CD14-positive monocyte (primary cell): ENCODE results near the gene CARMIL1. TPM values are rescaled to one million over a fixed set of nuclear protein-coding genes. Genes with fewer than 3 reads are reported as not detected.

Source experiments
- DNase-seq, 3 donors: peaks; one replicate each; pipeline ENCODE4 v3.0.0-alpha.2; 2011 to 2022
- H2AFZ ChIP-seq: 2 replicates; pipeline ENCODE4 v1.6.0; 2012; ENCODE audit warnings: mild to moderate bottlenecking, low read depth, low read length, inconsistent platforms; ENCODE audit not compliant: insufficient read depth, poor library complexity, severe bottlenecking
- H3K27ac ChIP-seq, 2 donors: 1 replicate in 1 of 2; 2 replicates in 1 of 2; pipeline ENCODE4 v1.5.1; 2012 to 2013; ENCODE audit warnings: low read length in 2 of 2, control low read depth in 1 of 2, inconsistent platforms in 1 of 2, low read depth in 1 of 2, mild to moderate bottlenecking in 1 of 2
- H3K27me3 ChIP-seq, 2 donors: one replicate each; pipeline versions ENCODE4 v1.6.0 to v1.6.1; 2011 to 2013; ENCODE audit warnings: low read length in 2 of 2; ENCODE audit not compliant: control insufficient read depth in 2 of 2, insufficient read depth in 2 of 2
- H3K36me3 ChIP-seq, 2 donors: replicated peaks in 1 of 2; 1 replicate in 1 of 2; 2 replicates in 1 of 2; pipeline versions ENCODE4 v1.5.1 to v1.6.1; 2012 to 2013; ENCODE audit warnings: low read length in 2 of 2, control low read depth in 1 of 2, inconsistent platforms in 1 of 2, mild to moderate bottlenecking in 1 of 2; ENCODE audit not compliant: insufficient read depth in 2 of 2, control insufficient read depth in 1 of 2
- H3K4me1 ChIP-seq, 2 donors: 1 replicate in 1 of 2; 2 replicates in 1 of 2; pipeline versions ENCODE4 v1.5.1 to v1.6.1; 2012 to 2013; ENCODE audit warnings: low read length in 2 of 2, control low read depth in 1 of 2, inconsistent platforms in 1 of 2, mild to moderate bottlenecking in 1 of 2, moderate library complexity in 1 of 2; ENCODE audit not compliant: insufficient read depth in 2 of 2, control insufficient read depth in 1 of 2
- H3K4me2 ChIP-seq: replicated peaks from 2 replicates; pipeline ENCODE3; 2012; ENCODE audit warnings: low read length, moderate library complexity, mild to moderate bottlenecking; ENCODE audit not compliant: poor library complexity, severe bottlenecking; ENCODE audit errors: extremely low read depth
- H3K4me3 ChIP-seq, 3 experiments: fragments of 200-600 bp in 1 of 3; sonication (generic) in 1 of 3; replicated peaks in 1 of 3; 1 replicate in 2 of 3; 2 replicates in 1 of 3; pipeline ENCODE4 v1.5.1; 2011 to 2013; ENCODE audit warnings: low read length in 3 of 3, mild to moderate bottlenecking in 3 of 3, control low read depth in 2 of 3, low read depth in 2 of 3, inconsistent platforms in 1 of 3, moderate library complexity in 1 of 3
- H3K79me2 ChIP-seq: 2 replicates; pipeline ENCODE4 v1.6.0; 2012; ENCODE audit warnings: mild to moderate bottlenecking, control low read depth, inconsistent platforms, low read length, moderate library complexity; ENCODE audit not compliant: insufficient read depth
- H3K9ac ChIP-seq: 2 replicates; pipeline ENCODE4 v1.6.0; 2017; ENCODE audit warnings: low read length, mild to moderate bottlenecking; ENCODE audit not compliant: insufficient read depth, poor library complexity, severe bottlenecking
- H3K9me3 ChIP-seq, 2 donors: replicated peaks in 1 of 2; 1 replicate in 1 of 2; 2 replicates in 1 of 2; pipeline versions ENCODE4 v1.5.1 to v1.6.1; 2012 to 2013; ENCODE audit warnings: low read length in 2 of 2, control low read depth in 1 of 2; ENCODE audit not compliant: control insufficient read depth in 1 of 2, insufficient read depth in 1 of 2
- H4K20me1 ChIP-seq: 2 replicates; pipeline ENCODE4 v1.6.0; 2012; ENCODE audit warnings: mild to moderate bottlenecking, low read length, control low read depth, moderate library complexity; ENCODE audit not compliant: insufficient read depth
- H3K27ac Mint-ChIP-seq, 7 donors: one replicate each; pipeline ENCODE4 v1.8.0; 2020; ENCODE audit warnings: mild to moderate bottlenecking in 7 of 7, mixed read lengths in 7 of 7, moderate library complexity in 6 of 7, inconsistent platforms in 2 of 7
- H3K27me3 Mint-ChIP-seq, 3 donors: one replicate each; pipeline ENCODE4 v1.8.0; 2021 to 2022; ENCODE audit warnings: low read depth in 3 of 3, mild to moderate bottlenecking in 3 of 3, mixed read lengths in 3 of 3, moderate library complexity in 3 of 3, inconsistent platforms in 1 of 3
- H3K36me3 Mint-ChIP-seq, 2 donors: one replicate each; pipeline ENCODE4 v1.8.0; 2020; ENCODE audit warnings: mixed read lengths in 2 of 2, inconsistent platforms in 1 of 2, mild to moderate bottlenecking in 1 of 2
- H3K4me1 Mint-ChIP-seq: one replicate; pipeline ENCODE4 v1.8.0; 2020; ENCODE audit warnings: mild to moderate bottlenecking, mixed read lengths
- H3K4me3 Mint-ChIP-seq, 2 donors: one replicate each; pipeline ENCODE4 v1.8.0; 2020; ENCODE audit warnings: mild to moderate bottlenecking in 2 of 2, mixed read lengths in 2 of 2, moderate library complexity in 1 of 2
- H3K9me3 Mint-ChIP-seq, 7 donors: one replicate each; pipeline ENCODE4 v1.8.0; 2020 to 2022; ENCODE audit warnings: mixed read lengths in 7 of 7, mild to moderate bottlenecking in 6 of 7, moderate library complexity in 6 of 7, inconsistent platforms in 2 of 7
- CTCF ChIP-seq: fragments of 200-600 bp; IDR thresholded peaks from one replicate; pipeline ENCODE4 v1.8.0; 2022; ENCODE audit warnings: antibody characterized with exemption, mild to moderate bottlenecking
- WGBS: methylation state at CpG from one replicate; pipeline ENCODE4 v1.1.5; 2013; ENCODE audit warnings: missing lambda C conversion rate; ENCODE audit not compliant: insufficient coverage; 5-methylcytosine and 5-hydroxymethylcytosine counted together
- intact Hi-C, 2 donors: fragments of 100-400 bp; cut with micrococcal nuclease; formaldehyde crosslinking; loops; one replicate each; pipeline versions ENCODE4 v1.15.0 to v1.15.1; 2023
- polyA plus RNA-seq, 3 donors: library from polyadenylated mRNA; depleted of rRNA in 1 of 3; unstranded in 2 of 3; stranded (reverse) in 1 of 3; fragments of 300-500 nt in 2 of 3; fragments of >200 nt in 1 of 3; fragmentation: Illumina TruSeq in 2 of 3; gene quantifications; 1 replicate in 2 of 3; 2 replicates in 1 of 3; pipeline ENCODE4 v1.2.3, GENCODE V29; 2012 to 2021

Gene CARMIL1
- polyA plus RNA-seq, 3 donors: 0.30 to 0.49 (median 0.41) TPM

GRCh38 chr6:25309886-25310285 lies 30.7 kb downstream of the CARMIL1 start:
- Mint-ChIP-seq H3K27ac (no peak overlapping the region), H3K9me3 (peaks cover 0 to 2% (median 0%) of the 10 kb centered on the region in 7 donors), H3K4me3 (no peak overlapping the region), H3K4me1 (peaks cover 23% of the 10 kb centered on the region), H3K27me3 (no peaks in the 10 kb centered on the region), H3K36me3 (peaks cover 0 to 5% of the 10 kb centered on the region in 2 donors)
- Histone ChIP-seq H3K9me3 (no peaks in the 10 kb centered on the region), H3K4me2 (no peak overlapping the region), H3K4me1 (peaks cover 15 to 17% of the 10 kb centered on the region in 2 donors), H3K4me3 (no peak overlapping the region), H3K36me3 (no peaks in the 10 kb centered on the region), H3K27me3 (no peaks in the 10 kb centered on the region), H4K20me1 (no peaks in the 10 kb centered on the region), H3K79me2 (no peaks in the 10 kb centered on the region), H3K27ac (no peak overlapping the region), H2AFZ (no peak overlapping the region), H3K9ac (no peak overlapping the region)
- WGBS: no CpG with 5 or more reads among the region's 8 CpGs
- DNase-seq: no peak
- intact Hi-C loops: no loop called here
- no peak for TF ChIP-seq CTCF

- intact Hi-C loops: no loop called here
- peaks cover 15 to 17% of the 10 kb centered on the region in 2 donors for H3K4me1 ChIP-seq
- no peak overlapping the region for H3K4me2 ChIP-seq
- Mint-ChIP-seq H3K27me3 (peaks cover 0 to 3% (median 2%) of the 10 kb centered on the region in 3 donors), H3K4me1 (peaks cover 23% of the 10 kb centered on the region), H3K27ac (peak overlapping the region in 1 of 7 donors; percentile 16), H3K36me3 (peaks cover 0 to 5% of the 10 kb centered on the region in 2 donors), H3K9me3 (peaks cover 0 to 2% (median 0%) of the 10 kb centered on the region in 7 donors), H3K4me3 (no peak overlapping the region)
- no peak overlapping the region for H3K9ac ChIP-seq
- no peak for DNase-seq
- no peaks in the 10 kb centered on the region for H3K79me2 ChIP-seq
- no CpG with 5 or more reads among the region's 1 CpG for WGBS
- H4K20me1 ChIP-seq: no peaks in the 10 kb centered on the region
- no peaks in the 10 kb centered on the region for H3K9me3 ChIP-seq
- no peak for TF ChIP-seq CTCF
- H3K36me3 ChIP-seq: no peaks in the 10 kb centered on the region
- no peak overlapping the region for H3K27ac ChIP-seq
- no peak overlapping the region for H3K4me3 ChIP-seq
- H2AFZ ChIP-seq: no peak overlapping the region
- H3K27me3 ChIP-seq: no peaks in the 10 kb centered on the region
Observed at GRCh38 chr6:25311331-25311840, 32.2 kb downstream of the CARMIL1 start.
